Neuron (in vitro differentiated cells): ENCODE data around the gene HEG1.

Experiments
- H2AFZ ChIP-seq: one replicate; pipeline ENCODE4 v1.6.1; 2013; ENCODE audit warnings: low read depth, mild to moderate bottlenecking, inconsistent platforms, low read length, moderate library complexity
- H3K27me3 ChIP-seq: one replicate; pipeline ENCODE4 v1.6.1; 2013; ENCODE audit warnings: low read length; ENCODE audit not compliant: insufficient read depth
- H3K36me3 ChIP-seq: one replicate; pipeline ENCODE4 v1.6.1; 2013; ENCODE audit warnings: low read length; ENCODE audit not compliant: insufficient read depth
- H3K4me1 ChIP-seq: one replicate; pipeline ENCODE4 v1.6.1; 2013; ENCODE audit warnings: low read length; ENCODE audit not compliant: insufficient read depth
- H3K4me3 ChIP-seq: 2 replicates; pipeline ENCODE4 v1.5.1; 2013; ENCODE audit warnings: mild to moderate bottlenecking, low read length, moderate library complexity
- H3K9me3 ChIP-seq: one replicate; pipeline ENCODE4 v1.6.1; 2013; ENCODE audit warnings: low read length

Gene HEG1

DNA sequence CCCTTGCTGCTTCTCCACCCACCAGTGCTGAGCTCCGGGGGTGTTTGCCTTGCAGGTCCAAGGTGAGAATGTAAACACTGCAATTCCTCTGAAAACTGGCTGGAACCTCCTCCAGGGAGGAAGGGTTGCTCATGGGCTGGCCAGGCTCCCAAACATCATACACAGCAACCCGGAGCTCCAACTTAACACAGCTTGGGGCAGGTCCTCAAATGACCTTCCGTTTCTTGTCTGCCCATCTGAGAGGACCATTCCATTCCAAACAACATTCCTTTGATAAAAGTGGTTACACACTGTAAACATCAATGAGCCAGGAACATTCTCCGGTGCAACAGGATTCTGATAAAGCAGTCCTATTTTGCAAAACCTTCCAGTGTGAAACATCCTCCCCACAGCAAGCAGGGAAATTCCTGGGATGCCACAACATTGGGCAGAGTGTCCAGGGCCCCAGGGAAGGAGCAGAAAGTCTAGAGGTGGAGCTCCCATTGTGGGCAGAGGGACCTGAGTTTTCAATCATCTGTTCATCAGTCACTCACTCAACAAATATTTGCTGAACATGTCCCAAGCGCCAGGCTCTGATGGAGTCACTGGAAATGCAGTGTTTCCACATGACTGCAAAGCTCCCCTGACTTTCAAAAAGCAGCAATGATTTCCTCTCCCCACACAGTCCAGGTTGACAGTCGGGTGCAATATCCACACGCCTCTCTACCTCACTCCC is 7.3 kb upstream of the HEG1 start:
- H3K4me1 ChIP-seq: peaks cover 7% of the 10 kb centered on the region

DNA sequence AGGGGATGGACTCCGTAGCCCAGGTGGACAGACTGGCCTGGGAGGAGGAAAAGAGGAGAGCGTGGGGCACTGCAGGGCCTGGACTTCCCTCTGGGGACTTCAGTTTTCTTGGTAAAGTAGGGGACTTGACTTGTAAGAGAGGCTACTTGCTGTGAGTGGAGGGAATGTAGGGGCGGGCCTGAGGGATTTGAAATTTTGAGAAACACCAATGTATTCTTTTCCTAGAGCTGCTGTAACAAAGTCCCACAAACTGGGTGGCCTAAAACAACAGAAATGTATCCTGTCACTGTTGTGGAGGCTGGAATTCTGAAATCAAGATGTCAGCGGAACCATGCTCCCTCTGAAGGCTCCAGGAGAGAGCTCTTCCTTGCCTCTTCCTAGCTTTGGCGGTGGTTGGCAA is 5.8 kb upstream of the HEG1 start:
- no peaks in the 10 kb centered on the region for H3K27me3 ChIP-seq
- H3K36me3 ChIP-seq: no peaks in the 10 kb centered on the region
- peaks cover 12% of the 10 kb centered on the region for H3K4me1 ChIP-seq
- H3K4me3 ChIP-seq: no peak overlapping the region
- H3K9me3 ChIP-seq: peaks cover 2% of the 10 kb centered on the region
- no peak overlapping the region for H2AFZ ChIP-seq

More for the DNA sequence above, 7.3 kb upstream of the HEG1 start:
- Histone ChIP-seq H3K36me3 (no peaks in the 10 kb centered on the region), H3K4me3 (no peak overlapping the region), H3K27me3 (no peaks in the 10 kb centered on the region), H3K9me3 (peaks cover 2% of the 10 kb centered on the region), H2AFZ (no peak overlapping the region)

DNA sequence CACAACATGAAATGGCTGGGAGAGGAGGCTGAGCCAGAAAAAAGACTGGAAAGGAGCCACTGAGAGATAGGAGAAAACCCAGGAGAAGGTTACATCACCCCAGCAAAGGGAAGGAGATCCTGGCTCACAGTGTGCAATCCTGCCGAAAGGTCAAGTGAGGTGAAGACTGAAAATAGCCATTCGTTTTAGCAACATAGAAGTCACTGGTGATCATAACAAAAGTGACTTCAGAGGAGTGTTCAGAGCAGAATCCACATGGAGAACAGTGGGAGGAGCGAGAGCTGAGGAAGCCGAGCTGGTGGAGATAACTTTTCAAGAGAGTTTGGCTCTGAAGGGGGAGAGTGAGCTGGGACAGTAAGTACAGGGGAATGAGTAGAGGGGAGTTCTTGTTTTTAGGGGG is 5.4 kb upstream of the HEG1 start:
- Histone ChIP-seq H3K27me3 (no peaks in the 10 kb centered on the region), H3K4me3 (no peak overlapping the region), H3K36me3 (no peaks in the 10 kb centered on the region), H2AFZ (no peak overlapping the region), H3K4me1 (peaks cover 16% of the 10 kb centered on the region), H3K9me3 (peaks cover 2% of the 10 kb centered on the region)

DNA sequence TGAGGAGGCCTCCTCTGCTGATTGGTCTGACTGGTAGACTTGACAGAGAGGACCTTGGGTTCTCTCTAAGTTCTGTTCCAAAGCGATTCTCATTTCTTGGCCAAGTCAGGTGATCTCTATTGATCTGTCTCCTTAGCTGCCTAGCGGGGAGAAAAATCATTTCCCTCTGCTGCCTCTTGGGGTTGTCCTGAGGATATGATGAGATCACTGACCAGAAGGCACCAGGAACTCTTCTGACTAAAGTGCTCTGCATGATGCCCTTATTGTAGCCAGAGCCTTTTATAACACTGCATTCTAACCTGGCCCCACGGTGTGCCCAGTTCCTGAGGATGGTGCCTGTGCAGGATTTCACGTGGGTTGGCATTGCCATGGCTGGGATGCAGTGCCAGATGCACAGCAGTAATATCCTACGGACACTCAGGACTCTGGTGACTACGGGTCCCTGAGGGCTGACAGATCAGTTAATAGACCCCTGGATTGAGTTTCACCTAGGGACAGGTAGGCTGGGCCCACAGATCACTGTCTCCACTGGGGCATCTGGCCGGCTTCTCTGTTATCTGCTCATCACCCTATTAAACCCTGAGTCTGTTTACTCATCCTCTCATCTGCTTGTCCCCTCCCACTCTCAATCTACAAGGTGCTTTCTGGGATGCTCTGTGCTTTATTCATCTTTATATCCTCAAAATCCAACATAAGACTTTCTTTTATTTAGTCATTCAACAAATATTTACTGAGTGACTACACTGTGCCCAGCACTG is 3.9 kb upstream of the HEG1 start:
- Histone ChIP-seq H3K4me1 (peaks cover 22% of the 10 kb centered on the region), H2AFZ (no peak overlapping the region), H3K4me3 (no peak overlapping the region), H3K36me3 (no peaks in the 10 kb centered on the region), H3K27me3 (no peaks in the 10 kb centered on the region), H3K9me3 (peaks cover 2% of the 10 kb centered on the region)

DNA sequence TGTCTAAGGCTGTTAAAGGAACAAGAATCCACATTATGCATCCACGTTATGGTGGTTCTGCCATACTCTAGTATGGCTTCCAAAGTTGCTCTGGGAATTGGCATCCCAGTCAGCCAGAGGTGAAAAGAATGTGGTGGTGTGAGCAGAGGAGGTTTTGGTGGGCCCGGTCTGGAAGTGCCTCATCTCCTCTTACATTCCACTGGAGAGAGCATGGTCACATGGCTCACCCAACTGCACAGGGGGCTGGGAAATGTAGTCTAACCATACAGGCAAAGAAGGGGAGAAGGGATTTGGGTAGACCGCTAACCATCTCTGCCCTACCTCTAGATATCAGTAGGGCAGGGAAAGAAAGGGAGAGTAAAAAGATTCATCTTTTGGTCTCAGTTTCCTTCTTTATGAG is 3.2 kb upstream of the HEG1 start:
- Histone ChIP-seq H3K36me3 (no peaks in the 10 kb centered on the region), H3K4me3 (no peak overlapping the region), H3K9me3 (peaks cover 2% of the 10 kb centered on the region), H3K4me1 (peaks cover 29% of the 10 kb centered on the region), H2AFZ (no peak overlapping the region), H3K27me3 (no peaks in the 10 kb centered on the region)

DNA sequence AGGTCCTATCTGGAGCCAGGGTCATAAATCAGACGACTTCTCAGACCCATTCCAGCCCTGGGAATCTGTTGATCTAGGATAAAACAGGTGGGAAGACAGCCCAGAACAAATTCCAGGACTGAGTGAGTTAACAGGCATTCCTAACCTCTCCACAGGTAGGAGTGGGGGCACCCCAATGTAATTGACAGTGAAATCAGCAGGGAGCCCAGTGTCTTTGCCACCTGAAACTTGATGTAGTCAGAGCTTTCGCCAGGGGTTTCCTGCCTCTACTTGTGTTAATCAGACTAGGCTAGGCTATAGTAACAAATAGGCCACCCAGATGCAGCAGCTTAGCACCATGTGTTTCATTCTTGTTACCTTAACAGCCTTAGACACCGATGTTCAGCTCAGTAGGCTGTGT is 2.7 kb upstream of the HEG1 start:
- H2AFZ ChIP-seq: no peak overlapping the region
- H3K36me3 ChIP-seq: no peaks in the 10 kb centered on the region
- peaks cover 33% of the 10 kb centered on the region for H3K4me1 ChIP-seq
- H3K4me3 ChIP-seq: no peak overlapping the region
- peaks cover 2% of the 10 kb centered on the region for H3K9me3 ChIP-seq
- no peaks in the 10 kb centered on the region for H3K27me3 ChIP-seq

DNA sequence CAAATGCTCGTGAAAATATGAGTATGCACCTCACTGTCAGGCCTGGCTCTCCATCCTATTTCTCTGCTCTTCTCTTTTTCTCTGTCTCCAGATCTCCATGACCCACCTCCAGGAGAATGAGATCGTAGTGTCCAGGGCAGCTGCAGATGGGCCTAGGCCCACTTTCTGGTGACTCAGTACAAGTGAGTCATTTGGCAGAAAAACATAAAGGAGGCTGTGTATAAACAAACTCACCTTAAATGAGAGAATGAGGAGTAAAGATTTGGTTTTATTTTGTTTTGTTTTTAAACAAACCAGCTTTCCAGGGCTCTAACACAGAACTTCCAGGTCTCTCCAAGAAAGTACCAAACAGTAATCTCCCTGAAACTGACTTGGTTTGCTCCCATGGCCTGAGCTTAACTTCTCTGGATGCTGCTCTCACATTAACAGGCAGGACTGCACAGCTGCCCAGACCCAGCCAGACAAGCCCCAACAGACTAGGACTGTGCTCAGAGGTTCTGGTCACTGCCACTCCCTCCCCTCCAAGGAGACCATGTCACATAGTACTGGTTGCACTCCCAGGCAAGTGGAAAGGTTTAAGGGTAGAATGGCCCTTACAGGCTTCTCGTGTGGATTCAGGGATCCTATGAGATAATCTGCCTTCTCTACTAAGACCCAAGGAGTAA is 1.5 kb upstream of the HEG1 start:
- no peaks in the 10 kb centered on the region for H3K36me3 ChIP-seq
- no peak overlapping the region for H2AFZ ChIP-seq
- peaks cover 38% of the 10 kb centered on the region for H3K4me1 ChIP-seq
- peaks cover 2% of the 10 kb centered on the region for H3K9me3 ChIP-seq
- H3K27me3 ChIP-seq: no peaks in the 10 kb centered on the region
- no peak overlapping the region for H3K4me3 ChIP-seq

DNA sequence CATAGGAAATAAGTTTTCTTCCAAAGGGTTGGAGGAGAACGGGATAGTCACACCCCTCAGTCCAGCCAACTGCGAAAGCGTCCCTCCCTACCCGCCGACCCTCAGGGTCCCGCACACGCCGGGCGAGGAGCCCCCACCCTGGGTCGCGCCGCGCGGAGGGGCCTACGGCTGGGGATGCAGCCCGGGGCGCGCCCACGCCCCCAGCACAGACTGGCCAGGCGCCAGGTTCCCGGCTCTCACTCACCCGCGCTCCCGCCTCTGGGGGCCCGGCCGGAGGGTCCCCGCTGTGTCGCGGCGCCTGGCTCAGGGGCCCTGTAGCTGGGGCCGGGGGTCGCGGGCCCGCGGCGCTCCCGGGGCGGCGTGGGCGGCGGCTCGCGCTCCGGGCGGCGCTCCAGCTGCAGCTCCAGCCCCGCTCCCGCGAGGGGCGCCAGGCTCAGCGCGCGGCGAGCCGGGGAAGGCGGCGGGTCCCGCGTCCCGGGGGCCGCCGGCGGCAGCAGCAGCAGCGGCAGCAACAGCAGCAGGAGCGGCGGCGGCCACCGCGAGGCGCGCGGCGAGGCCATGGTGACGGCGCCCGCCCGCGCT is 375 bp downstream of the HEG1 start:
- H3K4me3 ChIP-seq: peak overlapping the region; percentile 75
- no peaks in the 10 kb centered on the region for H3K27me3 ChIP-seq
- peaks cover 55% of the 10 kb centered on the region for H3K4me1 ChIP-seq
- H2AFZ ChIP-seq: peak overlapping the region; percentile 70
- no peaks in the 10 kb centered on the region for H3K9me3 ChIP-seq
- no peaks in the 10 kb centered on the region for H3K36me3 ChIP-seq

DNA sequence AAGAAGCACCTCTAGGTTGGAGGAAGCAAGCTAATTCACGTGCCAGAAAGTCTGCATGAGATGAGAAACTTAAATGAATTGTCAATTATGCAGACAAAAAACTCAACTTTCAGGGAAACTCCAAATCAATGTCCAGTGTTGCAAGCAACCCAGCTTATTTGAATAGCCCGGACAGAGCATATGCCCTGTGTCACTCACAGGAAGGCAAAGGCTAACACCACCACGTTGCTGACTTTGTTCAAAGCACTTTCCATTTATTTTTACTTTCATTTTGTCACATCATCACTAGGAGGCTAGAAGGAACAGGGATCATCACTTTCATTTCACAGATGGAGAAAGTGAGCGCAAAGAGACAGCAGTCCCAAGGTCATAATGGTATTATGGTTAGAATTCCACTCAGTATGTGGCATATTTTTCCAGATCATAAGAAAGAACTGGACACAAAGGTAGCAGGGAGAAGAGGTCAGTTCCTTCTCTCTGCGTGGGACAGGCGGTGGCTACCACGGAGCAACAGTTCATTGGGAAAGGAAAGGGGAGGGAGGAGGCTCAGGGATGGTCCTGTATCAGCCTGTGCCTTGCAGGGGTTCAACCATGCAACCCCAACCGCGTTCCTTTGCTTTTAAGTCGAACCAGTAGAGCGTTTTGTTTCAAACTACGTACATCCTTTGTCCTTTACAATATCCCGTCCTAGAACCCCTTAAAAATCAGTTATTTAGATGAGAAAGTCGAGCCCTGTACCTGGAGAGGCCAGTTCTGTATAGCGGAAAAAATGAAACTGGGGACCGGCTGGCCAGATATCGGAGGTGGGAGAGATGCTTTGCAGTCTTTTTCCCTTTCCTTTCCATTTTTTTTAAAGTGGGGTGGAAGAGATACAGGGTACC is 1.1 kb downstream of the HEG1 start:
- H2AFZ ChIP-seq: peak overlapping the region; percentile 70
- H3K4me3 ChIP-seq: peak overlapping the region; percentile 75
- no peaks in the 10 kb centered on the region for H3K27me3 ChIP-seq
- peaks cover 56% of the 10 kb centered on the region for H3K4me1 ChIP-seq
- H3K36me3 ChIP-seq: no peaks in the 10 kb centered on the region
- no peaks in the 10 kb centered on the region for H3K9me3 ChIP-seq

DNA sequence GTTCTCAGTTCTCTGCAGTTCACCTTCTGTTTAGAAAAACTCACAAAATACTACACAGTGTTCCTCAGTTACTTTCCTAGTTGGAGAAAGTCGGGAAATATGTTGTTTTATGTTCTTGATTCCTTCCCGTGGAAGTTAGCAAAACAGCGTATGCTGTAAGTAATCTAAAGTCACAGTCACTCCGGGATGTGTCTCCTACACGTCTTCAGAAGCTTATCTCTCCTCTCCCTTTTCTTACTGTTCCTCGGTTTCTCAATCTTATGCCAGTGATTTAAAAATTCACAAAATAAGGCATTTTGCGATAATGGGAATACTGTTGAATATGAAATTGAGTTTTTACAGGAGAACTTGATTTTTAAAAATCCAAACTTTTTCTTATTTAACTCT is 1.7 kb downstream of the HEG1 start:
- Histone ChIP-seq H3K27me3 (no peaks in the 10 kb centered on the region), H3K4me1 (peaks cover 56% of the 10 kb centered on the region), H3K9me3 (no peaks in the 10 kb centered on the region), H3K36me3 (no peaks in the 10 kb centered on the region), H3K4me3 (peak overlapping the region; percentile 75), H2AFZ (no peak overlapping the region)

DNA sequence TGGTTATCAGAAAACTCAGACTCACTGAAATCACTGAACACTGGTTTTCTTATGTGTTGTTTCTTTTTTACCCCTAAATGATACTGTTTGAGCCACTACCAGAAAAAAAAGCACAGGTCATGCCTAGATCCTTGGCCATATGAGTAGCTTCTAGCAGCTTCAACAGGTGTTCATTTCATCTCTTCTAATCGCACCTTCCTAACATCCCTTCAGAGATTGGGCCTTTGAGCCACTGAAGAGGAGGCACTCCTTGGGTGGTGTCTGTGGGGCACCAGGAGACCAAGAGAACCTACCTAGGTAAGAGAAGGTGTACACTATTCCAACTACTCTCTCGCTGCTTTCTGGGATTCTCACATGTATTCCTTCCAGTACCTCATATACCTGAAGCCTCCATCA is 2.5 kb downstream of the HEG1 start:
- Histone ChIP-seq H3K9me3 (no peaks in the 10 kb centered on the region), H2AFZ (no peak overlapping the region), H3K4me3 (no peak overlapping the region), H3K4me1 (peaks cover 56% of the 10 kb centered on the region), H3K36me3 (no peaks in the 10 kb centered on the region), H3K27me3 (no peaks in the 10 kb centered on the region)

DNA sequence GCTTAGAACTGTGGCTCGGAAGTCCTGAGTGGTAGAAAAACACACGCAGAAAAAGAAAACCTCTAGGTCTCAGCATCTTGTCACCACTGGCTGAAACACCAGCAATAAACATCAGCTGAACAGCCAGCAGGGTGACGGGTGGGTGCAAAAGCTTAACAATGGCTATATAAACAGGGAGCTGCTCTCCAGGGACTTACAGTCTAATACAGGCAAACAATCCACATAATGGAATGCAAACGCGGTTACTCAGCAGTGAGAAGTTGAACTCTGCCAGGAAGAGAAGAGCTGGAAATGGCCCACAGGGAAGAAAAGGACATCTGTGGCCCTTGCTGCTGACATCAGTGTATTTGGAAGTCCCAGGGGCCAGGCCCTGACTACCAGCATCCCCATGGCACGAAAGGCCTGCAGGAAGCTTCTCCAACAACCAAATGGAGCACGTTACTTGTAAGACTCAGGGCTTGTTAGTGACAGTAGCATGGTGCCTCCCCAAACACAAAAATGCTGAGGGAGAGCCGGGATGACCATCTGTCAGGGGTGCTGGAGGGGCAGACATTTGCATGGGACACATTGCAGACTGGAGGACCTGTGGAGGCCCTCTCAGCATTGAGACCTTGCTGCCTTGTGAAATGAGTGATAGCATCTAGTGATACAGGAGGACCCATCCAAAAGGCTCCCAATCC is 3.0 kb downstream of the HEG1 start:
- H3K4me3 ChIP-seq: peak overlapping the region; percentile 29
- no peaks in the 10 kb centered on the region for H3K9me3 ChIP-seq
- H3K36me3 ChIP-seq: no peaks in the 10 kb centered on the region
- peaks cover 56% of the 10 kb centered on the region for H3K4me1 ChIP-seq
- H3K27me3 ChIP-seq: no peaks in the 10 kb centered on the region
- H2AFZ ChIP-seq: no peak overlapping the region
